Left ventricle myocardium inferior (tissue), 1 donor: ENCODE measurements around the gene LAMC1. TPM values are rescaled to one million over a fixed set of nuclear protein-coding genes. Genes with fewer than 3 reads are reported as not detected.
A peak's percentile ranks its signal among the peaks of the same experiment; 100 is the strongest.

Experiments used
- DNase-seq: peaks from one replicate; pipeline ENCODE4 v3.0.0-alpha.2; 2020
- H3K27ac ChIP-seq: fragments of 200-600 bp; replicated peaks from 2 replicates; pipeline ENCODE4 v1.8.0; 2021
- H3K27me3 ChIP-seq: fragments of 200-600 bp; 2 replicates; pipeline ENCODE4 v1.8.0; 2021; ENCODE audit warnings: low read depth
- H3K36me3 ChIP-seq: fragments of 200-600 bp; 2 replicates; pipeline ENCODE4 v1.8.0; 2021
- H3K4me1 ChIP-seq: fragments of 200-600 bp; 2 replicates; pipeline ENCODE4 v1.8.0; 2021
- H3K4me3 ChIP-seq: fragments of 200-600 bp; 2 replicates; pipeline ENCODE4 v1.8.0; 2021; ENCODE audit warnings: mild to moderate bottlenecking, moderate library complexity
- H3K9me3 ChIP-seq: fragments of 200-600 bp; replicated peaks from 2 replicates; pipeline ENCODE4 v1.8.0; 2021
- CTCF ChIP-seq: fragments of 200-600 bp; IDR thresholded peaks from 2 replicates; pipeline ENCODE4 v1.8.0; 2021; ENCODE audit warnings: antibody characterized with exemption, mild to moderate bottlenecking, borderline replicate concordance
- intact Hi-C: fragments of 100-400 bp; cut with micrococcal nuclease; formaldehyde crosslinking; loops from one replicate; pipeline ENCODE4 v1.11.0; 2022
- total RNA-seq: library from RNA; stranded (reverse); fragmentation: NEBNext Ultra II Directional; extraction: Animal tissue kit (Norgen Biotek cat#: 25700); gene quantifications from one replicate; pipeline ENCODE4 v1.2.1, GENCODE V29; 2021
- donor health status: DM: no; HTN: yes; CAD: no; lungs with severe emphysema.

Gene LAMC1
- total RNA-seq, 1 donor from 2014 or later = 84.1 TPM

- H3K27me3 ChIP-seq = no peaks in the 10 kb centered on the region
- no peak for TF ChIP-seq CTCF
- no peaks in the 10 kb centered on the region for H3K9me3 ChIP-seq
- no peak for DNase-seq
- H3K4me3 ChIP-seq = no peak overlapping the region
- no peaks in the 10 kb centered on the region for H3K36me3 ChIP-seq
- peaks cover 100% of the 10 kb centered on the region for H3K4me1 ChIP-seq
- intact Hi-C loops = no loop called here
- H3K27ac ChIP-seq = peak overlapping the region; percentile 55
Observed at GRCh38 chr1:183074215-183074614, 51.0 kb downstream of the LAMC1 start.

- no peak for DNase-seq
- peak overlapping the region; percentile 55 for H3K27ac ChIP-seq
Observed at GRCh38 chr1:183075861-183076260, 52.6 kb downstream of the LAMC1 start.

GRCh38 chr1:183077097-183077496 is 53.9 kb downstream of the LAMC1 start:
- Histone ChIP-seq H3K9me3 (no peaks in the 10 kb centered on the region), H3K4me3 (no peak overlapping the region), H3K27ac (peak overlapping the region; percentile 55), H3K27me3 (no peaks in the 10 kb centered on the region), H3K4me1 (peaks cover 99% of the 10 kb centered on the region), H3K36me3 (no peaks in the 10 kb centered on the region)
- intact Hi-C loops = no loop called here
- no peak for TF ChIP-seq CTCF
- no peak for DNase-seq

More at GRCh38 chr1:183075861-183076260, 52.6 kb downstream of the LAMC1 start:
- no peaks in the 10 kb centered on the region for H3K9me3 ChIP-seq
- H3K4me1 ChIP-seq = peaks cover 100% of the 10 kb centered on the region
- no peaks in the 10 kb centered on the region for H3K36me3 ChIP-seq
- intact Hi-C loops = no loop called here
- no peak overlapping the region for H3K4me3 ChIP-seq
- H3K27me3 ChIP-seq = no peaks in the 10 kb centered on the region
- no peak for TF ChIP-seq CTCF

- peaks cover 86% of the 10 kb centered on the region for H3K4me1 ChIP-seq
- peak overlapping the region; percentile 69 for H3K27ac ChIP-seq
- intact Hi-C loops = no loop called here
- no peak for TF ChIP-seq CTCF
- H3K36me3 ChIP-seq = no peaks in the 10 kb centered on the region
- DNase-seq = no peak
- H3K27me3 ChIP-seq = no peaks in the 10 kb centered on the region
- no peak overlapping the region for H3K4me3 ChIP-seq
- H3K9me3 ChIP-seq = no peaks in the 10 kb centered on the region
Observed at GRCh38 chr1:183079712-183080388, 56.6 kb downstream of the LAMC1 start.

- peaks cover 86% of the 10 kb centered on the region for H3K4me1 ChIP-seq
- no peak overlapping the region for H3K27ac ChIP-seq
- no peak for TF ChIP-seq CTCF
- H3K9me3 ChIP-seq = no peaks in the 10 kb centered on the region
- H3K36me3 ChIP-seq = no peaks in the 10 kb centered on the region
- intact Hi-C loops = no loop called here
- no peak overlapping the region for H3K4me3 ChIP-seq
- DNase-seq = no peak
- no peaks in the 10 kb centered on the region for H3K27me3 ChIP-seq
Observed at GRCh38 chr1:183080406-183080805, 57.2 kb downstream of the LAMC1 start.
